Fibroblast of lung (primary cell): Measurements from ENCODE around the gene LAMB1.

Experiments
- EZH2 ChIP-seq: IDR thresholded peaks from 2 replicates; pipeline ENCODE4 v1.5.1; 2012; ENCODE audit warnings: low read length, control low read depth, mild to moderate bottlenecking; ENCODE audit errors: missing control alignments
- TF ChIP-seq, protein P1 (sequence below), 2 donors: IDR thresholded peaks in 1 of 2; conservative IDR thresholded peaks in 1 of 2; 1 replicate in 1 of 2; 2 replicates in 1 of 2; pipeline ENCODE4 v1.5.1; 2011 to 2012; ENCODE audit warnings: low read length in 2 of 2, control low read depth in 1 of 2, inconsistent platforms in 1 of 2, low read depth in 1 of 2, mild to moderate bottlenecking in 1 of 2

- TF ChIP-seq EZH2: no peak
- TF ChIP-seq, protein P1, sequence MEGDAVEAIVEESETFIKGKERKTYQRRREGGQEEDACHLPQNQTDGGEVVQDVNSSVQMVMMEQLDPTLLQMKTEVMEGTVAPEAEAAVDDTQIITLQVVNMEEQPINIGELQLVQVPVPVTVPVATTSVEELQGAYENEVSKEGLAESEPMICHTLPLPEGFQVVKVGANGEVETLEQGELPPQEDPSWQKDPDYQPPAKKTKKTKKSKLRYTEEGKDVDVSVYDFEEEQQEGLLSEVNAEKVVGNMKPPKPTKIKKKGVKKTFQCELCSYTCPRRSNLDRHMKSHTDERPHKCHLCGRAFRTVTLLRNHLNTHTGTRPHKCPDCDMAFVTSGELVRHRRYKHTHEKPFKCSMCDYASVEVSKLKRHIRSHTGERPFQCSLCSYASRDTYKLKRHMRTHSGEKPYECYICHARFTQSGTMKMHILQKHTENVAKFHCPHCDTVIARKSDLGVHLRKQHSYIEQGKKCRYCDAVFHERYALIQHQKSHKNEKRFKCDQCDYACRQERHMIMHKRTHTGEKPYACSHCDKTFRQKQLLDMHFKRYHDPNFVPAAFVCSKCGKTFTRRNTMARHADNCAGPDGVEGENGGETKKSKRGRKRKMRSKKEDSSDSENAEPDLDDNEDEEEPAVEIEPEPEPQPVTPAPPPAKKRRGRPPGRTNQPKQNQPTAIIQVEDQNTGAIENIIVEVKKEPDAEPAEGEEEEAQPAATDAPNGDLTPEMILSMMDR (conservative IDR thresholded peaks at IDR 0.05 in 1 of 2, IDR thresholded peaks at IDR 0.05 in 1 of 2; ENCODE audit: low read depth in 1 of 2, low read length in 2 of 2): no peak
Observed at GRCh38 chr7:107961405-107961804, 41.6 kb downstream of the LAMB1 start.
